Endodermal cell (in vitro differentiated cells): ENCODE measurements around the gene EEF1A2. TPM values are rescaled to one million over a fixed set of nuclear protein-coding genes. Genes with fewer than 3 reads are reported as not detected.

ENCODE experiments used
- DNase-seq: peaks from one replicate; pipeline ENCODE4 v3.0.0-alpha.2; 2017
- H3K27ac ChIP-seq: 2 replicates; pipeline ENCODE4 v1.5.1; 2013; ENCODE audit warnings: mild to moderate bottlenecking, low read depth, low read length, moderate library complexity
- H3K27me3 ChIP-seq: 2 replicates; pipeline ENCODE4 v1.6.1; 2013; ENCODE audit warnings: mild to moderate bottlenecking, low read length, moderate library complexity; ENCODE audit not compliant: insufficient read depth, control insufficient read depth, poor library complexity, severe bottlenecking
- H3K36me3 ChIP-seq: 2 replicates; pipeline ENCODE4 v1.7.0; 2013; ENCODE audit warnings: mild to moderate bottlenecking, low read length, moderate library complexity; ENCODE audit not compliant: control insufficient read depth, insufficient read depth
- H3K4me1 ChIP-seq: one replicate; pipeline ENCODE4 v1.7.0; 2013; ENCODE audit warnings: low read length; ENCODE audit not compliant: control insufficient read depth, insufficient read depth
- H3K4me3 ChIP-seq: 2 replicates; pipeline ENCODE4 v1.5.1; 2013; ENCODE audit warnings: mild to moderate bottlenecking, low read length, moderate library complexity
- H3K9ac ChIP-seq: 2 replicates; pipeline ENCODE4 v1.6.1; 2013; ENCODE audit warnings: mild to moderate bottlenecking, low read length, moderate library complexity; ENCODE audit not compliant: poor library complexity, severe bottlenecking; ENCODE audit errors: extremely low read depth
- H3K9me3 ChIP-seq: 2 replicates; pipeline ENCODE4 v1.6.1; 2013; ENCODE audit warnings: mild to moderate bottlenecking, low read length, moderate library complexity; ENCODE audit not compliant: control insufficient read depth
- H3K27ac Mint-ChIP-seq: 2 replicates; pipeline ENCODE4 v1.8.0; 2020; ENCODE audit warnings: mixed read lengths
- H3K27me3 Mint-ChIP-seq: 2 replicates; pipeline ENCODE4 v1.8.0; 2021; ENCODE audit warnings: mild to moderate bottlenecking, mixed read lengths; ENCODE audit not compliant: insufficient read depth
- H3K36me3 Mint-ChIP-seq: 2 replicates; pipeline ENCODE4 v1.8.0; 2020; ENCODE audit warnings: low read depth, mixed read lengths
- H3K4me1 Mint-ChIP-seq: 2 replicates; pipeline ENCODE4 v1.8.0; 2020; ENCODE audit warnings: mixed read lengths
- H3K4me3 Mint-ChIP-seq: 2 replicates; pipeline ENCODE4 v1.8.0; 2020; ENCODE audit warnings: mild to moderate bottlenecking, moderate library complexity, mixed read lengths
- H3K9me3 Mint-ChIP-seq: 2 replicates; pipeline ENCODE4 v1.8.0; 2020; ENCODE audit warnings: mild to moderate bottlenecking, mixed read lengths
- WGBS, 2 experiments: methylation state at CpG; one replicate each; pipeline versions ENCODE4 v1.1.5 to v1.1.7; 2013; ENCODE audit warnings: missing lambda C conversion rate in 2 of 2, mixed read lengths in 1 of 2; ENCODE audit not compliant: insufficient coverage in 1 of 2, insufficient read length in 1 of 2; 5-methylcytosine and 5-hydroxymethylcytosine counted together
- long read RNA-seq, 4 experiments: library from polyadenylated mRNA in 2 of 4; library from RNA in 1 of 4; library from capped mRNA in 1 of 4; stranded (forward) in 3 of 4; unstranded in 1 of 4; transcript quantifications; one replicate each; pipeline ENCODE4 v2.0.0, GENCODE V29; 2020 to 2021; ENCODE audit warnings: inconsistent platforms in 1 of 4
- polyA plus RNA-seq, 2 experiments: library from polyadenylated mRNA; stranded (reverse); fragments of 50-300 nt; gene quantifications; one replicate each; pipeline ENCODE4 v1.2.3, GENCODE V29; 2013
- total RNA-seq, 2 donors: library from RNA; stranded (reverse); fragmentation: NEBNext Ultra II Directional in 1 of 2; extraction: Animal tissue kit (Norgen Biotek cat#: 25700) in 1 of 2; gene quantifications; 2 replicates in 1 of 2; 3 replicates in 1 of 2; pipeline ENCODE4 v1.2.1, GENCODE V29; 2021
- TF ChIP-seq, protein P1 (sequence below): fragments of 200-600 bp; sonication (generic); conservative IDR thresholded peaks from 2 replicates; pipeline ENCODE4 v1.5.0; 2021; ENCODE audit warnings: antibody characterized with exemption, mild to moderate bottlenecking

EEF1A2 gene
- 10 to 100 TPM; 12.1 to 22.6 TPM for total RNA-seq
- 24.7 TPM for polyA plus RNA-seq (2013, experiment 1 of 2)
- 18.3 TPM for polyA plus RNA-seq (2013, experiment 2 of 2)
- long read RNA-seq, experiment 1, partial matches to known transcripts: 10 of 12 reads
- long read RNA-seq, experiment 1, other reads (novel, unspliced or antisense): 0 of 12 reads
- long read RNA-seq, experiment 2, transcript EEF1A2-201 (8 exons, 2,014 nt): major isoform, 21 of 23 reads
- long read RNA-seq, experiment 2, partial matches to known transcripts: 2 of 23 reads
- long read RNA-seq, experiment 2, other reads (novel, unspliced or antisense): 0 of 23 reads
- long read RNA-seq, experiment 3, partial matches to known transcripts: 0 of 1 reads
- long read RNA-seq, experiment 3, other reads (novel, unspliced or antisense): 0 of 1 reads
- long read RNA-seq, experiment 4: 0 reads

DNA sequence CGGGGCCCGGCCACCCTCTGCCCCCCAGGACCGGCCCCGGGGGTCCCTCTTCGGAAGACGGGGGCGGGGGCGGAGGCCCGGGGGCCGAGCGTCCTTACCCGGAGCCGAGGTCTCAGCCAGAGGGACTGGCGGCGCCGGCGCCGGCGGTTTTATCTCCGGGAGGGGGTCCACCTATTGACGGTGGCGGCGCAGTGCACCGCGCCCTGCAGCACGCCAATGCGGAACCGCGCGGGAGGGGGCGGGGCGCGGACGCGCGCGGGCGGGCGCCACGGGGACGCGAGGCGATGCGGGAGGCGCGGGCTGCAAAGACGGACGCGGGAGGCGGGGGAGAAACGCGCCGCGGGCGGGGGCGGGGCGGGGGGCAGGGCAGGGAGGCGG lies at the start of gene EEF1A2:
Gene EEF1A2 (minus strand): TSS at position 124 of the 378 bp plus-strand sequence. CDS start 1,320 bp downstream, outside the sequence.
- peaks cover 47% of the 10 kb centered on the region for H3K27me3 Mint-ChIP-seq
- H3K9ac ChIP-seq: no peak within 1 kb of the TSS
- H3K36me3 ChIP-seq: no peaks in the 10 kb centered on the region
- no peaks in the 10 kb centered on the region for H3K4me1 ChIP-seq
- no peaks in the 10 kb centered on the region for H3K4me1 Mint-ChIP-seq
- 0% methylated on average over 8 to 54 of the region's 58 CpGs for WGBS, 2 experiments
- H3K4me3 Mint-ChIP-seq: peak within 1 kb of the TSS; percentile 43
- DNase-seq: peak; percentile 66
- H3K4me3 ChIP-seq: no peak within 1 kb of the TSS
- H3K27ac ChIP-seq: no peak within 1 kb of the TSS
- no peaks in the 10 kb centered on the region for H3K9me3 Mint-ChIP-seq
- H3K9me3 ChIP-seq: no peaks in the 10 kb centered on the region
- H3K36me3 Mint-ChIP-seq: no peaks in the 10 kb centered on the region
- peaks cover 36% of the 10 kb centered on the region for H3K27me3 ChIP-seq
- TF ChIP-seq, protein P1, sequence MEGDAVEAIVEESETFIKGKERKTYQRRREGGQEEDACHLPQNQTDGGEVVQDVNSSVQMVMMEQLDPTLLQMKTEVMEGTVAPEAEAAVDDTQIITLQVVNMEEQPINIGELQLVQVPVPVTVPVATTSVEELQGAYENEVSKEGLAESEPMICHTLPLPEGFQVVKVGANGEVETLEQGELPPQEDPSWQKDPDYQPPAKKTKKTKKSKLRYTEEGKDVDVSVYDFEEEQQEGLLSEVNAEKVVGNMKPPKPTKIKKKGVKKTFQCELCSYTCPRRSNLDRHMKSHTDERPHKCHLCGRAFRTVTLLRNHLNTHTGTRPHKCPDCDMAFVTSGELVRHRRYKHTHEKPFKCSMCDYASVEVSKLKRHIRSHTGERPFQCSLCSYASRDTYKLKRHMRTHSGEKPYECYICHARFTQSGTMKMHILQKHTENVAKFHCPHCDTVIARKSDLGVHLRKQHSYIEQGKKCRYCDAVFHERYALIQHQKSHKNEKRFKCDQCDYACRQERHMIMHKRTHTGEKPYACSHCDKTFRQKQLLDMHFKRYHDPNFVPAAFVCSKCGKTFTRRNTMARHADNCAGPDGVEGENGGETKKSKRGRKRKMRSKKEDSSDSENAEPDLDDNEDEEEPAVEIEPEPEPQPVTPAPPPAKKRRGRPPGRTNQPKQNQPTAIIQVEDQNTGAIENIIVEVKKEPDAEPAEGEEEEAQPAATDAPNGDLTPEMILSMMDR: no peak
- H3K27ac Mint-ChIP-seq: no peak within 1 kb of the TSS

DNA sequence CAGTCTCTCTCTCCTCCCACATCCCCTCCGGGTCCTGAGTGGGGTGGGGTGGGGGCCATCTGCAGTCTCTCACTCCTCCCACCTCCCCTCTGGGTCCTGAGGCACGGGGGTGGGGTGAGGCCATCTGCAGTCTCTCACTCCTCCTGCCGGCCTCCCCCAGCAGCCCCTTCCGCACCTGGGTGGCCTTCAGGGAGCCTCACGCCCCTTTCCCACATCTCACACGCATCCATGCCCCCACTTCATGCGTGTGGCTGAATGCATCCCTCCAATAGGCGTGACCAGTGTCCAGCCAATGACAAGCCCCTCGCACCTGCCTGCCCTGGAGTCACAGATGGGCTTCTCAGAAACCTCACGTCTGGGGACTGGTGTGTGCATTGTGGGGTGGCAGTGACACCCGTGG lies 49.7 kb upstream of the EEF1A2 start:
- TF ChIP-seq, protein P1: no peak
- 74 to 82% methylated on average over 3 to 10 of the region's 11 CpGs for WGBS, 2 experiments
- Mint-ChIP-seq H3K36me3 (no peaks in the 10 kb centered on the region), H3K9me3 (no peaks in the 10 kb centered on the region), H3K27me3 (no peaks in the 10 kb centered on the region), H3K4me3 (no peak overlapping the region), H3K27ac (no peak overlapping the region), H3K4me1 (peaks cover 7% of the 10 kb centered on the region)
- H3K4me3 ChIP-seq: no peak overlapping the region
- no peaks in the 10 kb centered on the region for H3K27me3 ChIP-seq
- H3K9me3 ChIP-seq: no peaks in the 10 kb centered on the region
- H3K9ac ChIP-seq: no peak overlapping the region
- no peak overlapping the region for H3K27ac ChIP-seq
- no peaks in the 10 kb centered on the region for H3K36me3 ChIP-seq
- H3K4me1 ChIP-seq: no peaks in the 10 kb centered on the region
- no peak for DNase-seq

DNA sequence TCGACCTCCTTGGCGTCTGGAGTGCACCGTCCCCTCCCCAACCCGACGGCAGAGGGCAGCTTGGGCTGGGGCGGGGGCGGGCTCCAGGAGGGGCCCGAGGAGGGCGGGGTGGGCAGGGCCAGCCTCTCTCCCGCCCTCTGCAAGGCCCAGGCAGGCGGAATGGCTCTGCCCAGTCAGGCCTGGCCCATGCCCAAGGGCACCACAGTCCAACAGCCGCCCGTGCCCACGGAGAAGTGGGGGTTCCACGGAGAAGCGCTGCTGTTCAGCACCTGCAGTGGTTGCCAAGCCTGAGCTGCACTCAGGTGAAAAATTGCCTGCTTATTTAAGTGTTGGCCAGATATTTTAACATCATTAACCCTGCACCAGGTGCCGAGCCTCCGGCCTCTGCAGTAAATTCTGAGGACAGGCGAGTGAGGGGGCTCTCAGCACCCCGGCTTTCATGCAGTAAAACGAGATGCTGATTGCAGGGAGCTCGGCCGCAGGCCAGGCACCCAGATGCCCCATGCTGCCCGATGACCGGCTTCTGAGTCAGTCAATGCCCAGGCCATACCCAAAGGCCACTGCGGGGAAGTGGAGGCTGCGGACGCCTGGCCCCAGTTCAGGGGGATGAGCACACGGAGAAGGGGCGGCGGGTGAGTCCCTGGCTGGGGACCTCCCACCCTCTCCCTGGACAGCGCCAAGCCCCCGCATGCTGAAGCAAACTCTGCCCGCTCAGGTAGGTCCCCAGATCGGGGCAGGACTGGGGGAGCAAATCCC lies 49.0 kb upstream of the EEF1A2 start, which contains the start of gene SRMS:
Gene SRMS (minus strand): TSS at position 25 of the 756 bp plus-strand sequence. CDS start 286 bp downstream, outside the sequence.
- H3K27me3 Mint-ChIP-seq: no peaks in the 10 kb centered on the region
- 76 to 86% methylated on average over 21 to 35 of the region's 35 CpGs for WGBS, 2 experiments
- TF ChIP-seq, protein P1: no peak
- peaks cover 7% of the 10 kb centered on the region for H3K4me1 Mint-ChIP-seq
- no peak within 1 kb of the TSS for H3K9ac ChIP-seq
- no peaks in the 10 kb centered on the region for H3K27me3 ChIP-seq
- H3K9me3 ChIP-seq: no peaks in the 10 kb centered on the region
- no peaks in the 10 kb centered on the region for H3K4me1 ChIP-seq
- H3K9me3 Mint-ChIP-seq: no peaks in the 10 kb centered on the region
- no peaks in the 10 kb centered on the region for H3K36me3 ChIP-seq
- no peak within 1 kb of the TSS for H3K27ac ChIP-seq
- no peak within 1 kb of the TSS for H3K4me3 Mint-ChIP-seq
- peak; percentile 78 for DNase-seq
- no peaks in the 10 kb centered on the region for H3K36me3 Mint-ChIP-seq
- no peak within 1 kb of the TSS for H3K4me3 ChIP-seq
- H3K27ac Mint-ChIP-seq: no peak within 1 kb of the TSS
